ENCODE results near the gene THBS4.

The THBS4 gene

DNA sequence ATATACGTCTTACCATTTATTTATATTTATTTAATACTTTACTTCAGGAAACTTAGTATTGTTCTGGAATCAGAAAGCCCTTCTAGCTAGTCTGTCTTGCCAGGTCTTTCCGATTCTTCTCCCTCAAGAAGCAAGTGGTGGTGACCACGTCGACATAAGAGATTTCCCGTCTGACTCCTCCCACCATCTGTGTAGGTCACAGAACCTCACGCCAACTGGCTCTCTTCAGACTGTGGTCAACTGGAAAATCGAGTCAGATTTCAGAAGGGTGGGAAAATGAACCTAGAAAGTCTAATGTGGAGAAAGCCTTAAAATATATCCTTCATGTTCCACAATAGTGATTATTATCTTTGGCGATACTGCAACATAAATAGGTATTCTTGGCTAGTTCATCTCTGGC is 17.3 kb downstream of the THBS4 start:
- TF ChIP-seq SP1 (IDR thresholded peaks at IDR 0.05) (no peak), ZNF384 (IDR thresholded peaks at IDR 0.05) (no peak), BHLHE40 (IDR thresholded peaks at IDR 0.05; ENCODE audit: borderline replicate concordance) (no peak), ARNT (IDR thresholded peaks at IDR 0.05) (no peak), LEF1 (IDR thresholded peaks at IDR 0.05; ENCODE audit: borderline replicate concordance) (no peak), FOXM1 (IDR thresholded peaks at IDR 0.05; ENCODE audit: borderline replicate concordance) (no peak), ELF4 (IDR thresholded peaks at IDR 0.05) (no peak), FOXK2 (IDR thresholded peaks at IDR 0.05) (no peak), FOXA1 (IDR thresholded peaks at IDR 0.05) (no peak), TARDBP (IDR thresholded peaks at IDR 0.05) (no peak), NFRKB (IDR thresholded peaks at IDR 0.05) (no peak), SUZ12 (IDR thresholded peaks at IDR 0.05) (no peak), CTBP1 (IDR thresholded peaks at IDR 0.05; ENCODE audit: borderline replicate concordance) (no peak), HDGF (IDR thresholded peaks at IDR 0.05; ENCODE audit: borderline replicate concordance) (no peak), L3MBTL2 (conservative IDR thresholded peaks at IDR 0.05) (no peak)
- TF ChIP-seq, protein P1, sequence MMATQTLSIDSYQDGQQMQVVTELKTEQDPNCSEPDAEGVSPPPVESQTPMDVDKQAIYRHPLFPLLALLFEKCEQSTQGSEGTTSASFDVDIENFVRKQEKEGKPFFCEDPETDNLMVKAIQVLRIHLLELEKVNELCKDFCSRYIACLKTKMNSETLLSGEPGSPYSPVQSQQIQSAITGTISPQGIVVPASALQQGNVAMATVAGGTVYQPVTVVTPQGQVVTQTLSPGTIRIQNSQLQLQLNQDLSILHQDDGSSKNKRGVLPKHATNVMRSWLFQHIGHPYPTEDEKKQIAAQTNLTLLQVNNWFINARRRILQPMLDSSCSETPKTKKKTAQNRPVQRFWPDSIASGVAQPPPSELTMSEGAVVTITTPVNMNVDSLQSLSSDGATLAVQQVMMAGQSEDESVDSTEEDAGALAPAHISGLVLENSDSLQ (IDR thresholded peaks at IDR 0.05), result no peak
- CTCF ChIA-PET, result no interaction called here
- POLR2A ChIA-PET, result no interaction called here

DNA sequence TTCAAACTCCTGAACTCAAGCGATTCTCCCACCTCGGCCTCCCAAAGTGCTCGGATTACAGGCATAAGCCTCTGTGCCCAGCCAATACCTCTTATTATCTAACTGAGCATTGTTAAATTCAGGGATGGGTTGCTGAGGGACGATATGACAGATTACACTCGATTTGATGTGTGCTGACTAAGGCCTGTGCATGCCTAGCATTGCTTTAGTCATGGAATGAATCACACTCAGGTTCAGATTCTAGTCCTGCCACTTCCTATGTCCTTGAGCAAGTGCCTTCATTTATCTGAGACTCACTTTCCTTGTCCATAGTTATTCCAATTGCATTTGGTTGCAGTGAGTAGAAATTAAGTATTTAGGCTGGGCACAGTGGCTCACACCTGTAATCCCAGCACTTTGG is 19.5 kb downstream of the THBS4 start:
- ChIA-PET CTCF (interaction anchor here (0.6 kb wide), 1 partner anchor 14 kb away, joined by 5 read pairs; no protein-coding TSS in a partner anchor), POLR2A (no interaction called here)
- TF ChIP-seq FOXM1 (IDR thresholded peaks at IDR 0.05; ENCODE audit: borderline replicate concordance) (no peak), FOXA1 (IDR thresholded peaks at IDR 0.05) (no peak), CTBP1 (IDR thresholded peaks at IDR 0.05; ENCODE audit: borderline replicate concordance) (no peak), L3MBTL2 (conservative IDR thresholded peaks at IDR 0.05) (no peak), FOXK2 (IDR thresholded peaks at IDR 0.05) (no peak), BHLHE40 (IDR thresholded peaks at IDR 0.05; ENCODE audit: borderline replicate concordance) (no peak), ELF4 (IDR thresholded peaks at IDR 0.05) (no peak), ZNF384 (IDR thresholded peaks at IDR 0.05) (no peak), SP1 (IDR thresholded peaks at IDR 0.05) (no peak)
- no peak for DNase-seq (ENCODE audit: extremely low spot score)

More for the DNA sequence above, 17.3 kb downstream of the THBS4 start:
- no peak for DNase-seq (ENCODE audit: extremely low spot score)

DNA sequence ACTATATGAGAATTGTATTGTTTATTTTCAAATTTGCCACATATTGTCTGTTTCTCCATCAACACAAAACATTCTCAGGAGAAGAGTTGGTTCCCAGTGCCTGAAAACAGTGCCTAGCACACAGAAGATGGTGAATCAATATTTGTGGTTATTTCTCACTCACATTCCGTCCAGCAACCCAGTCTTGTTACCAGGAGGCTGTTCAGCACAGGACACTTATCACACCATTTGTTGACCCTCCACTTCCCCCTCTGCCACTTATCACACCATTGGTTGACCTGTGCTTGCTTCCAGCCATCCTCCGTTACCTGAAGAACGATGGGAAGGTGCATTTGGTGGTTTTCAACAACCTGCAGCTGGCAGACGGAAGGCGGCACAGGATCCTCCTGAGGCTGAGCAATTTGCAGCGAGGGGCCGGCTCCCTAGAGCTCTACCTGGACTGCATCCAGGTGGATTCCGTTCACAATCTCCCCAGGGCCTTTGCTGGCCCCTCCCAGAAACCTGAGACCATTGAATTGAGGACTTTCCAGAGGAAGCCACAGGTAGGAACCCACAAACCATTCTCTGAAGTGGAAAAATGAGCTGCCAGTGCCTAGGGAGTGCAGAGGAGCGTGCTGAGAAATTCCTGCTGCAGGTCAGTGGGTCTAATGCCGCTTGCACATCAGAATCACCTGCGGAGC is 20.5 kb downstream of the THBS4 start:
- no peak for TF ChIP-seq SUZ12 (IDR thresholded peaks at IDR 0.05)
- no peak for TF ChIP-seq NFRKB (IDR thresholded peaks at IDR 0.05)
- no peak for TF ChIP-seq ELF4 (IDR thresholded peaks at IDR 0.05)
- no peak for TF ChIP-seq HDGF (IDR thresholded peaks at IDR 0.05; ENCODE audit: borderline replicate concordance)
- TF ChIP-seq ARNT (IDR thresholded peaks at IDR 0.05), result no peak
- no peak for TF ChIP-seq L3MBTL2 (conservative IDR thresholded peaks at IDR 0.05)
- TF ChIP-seq FOXM1 (IDR thresholded peaks at IDR 0.05; ENCODE audit: borderline replicate concordance), result no peak
- TF ChIP-seq, protein P1 (IDR thresholded peaks at IDR 0.05), result no peak
- no peak for TF ChIP-seq BHLHE40 (IDR thresholded peaks at IDR 0.05; ENCODE audit: borderline replicate concordance)
- TF ChIP-seq LEF1 (IDR thresholded peaks at IDR 0.05; ENCODE audit: borderline replicate concordance), result no peak
- TF ChIP-seq SP1 (IDR thresholded peaks at IDR 0.05), result no peak
- TF ChIP-seq TARDBP (IDR thresholded peaks at IDR 0.05), result no peak
- no peak for TF ChIP-seq FOXK2 (IDR thresholded peaks at IDR 0.05)
- no peak for TF ChIP-seq FOXA1 (IDR thresholded peaks at IDR 0.05)
- TF ChIP-seq ZNF384 (IDR thresholded peaks at IDR 0.05), result no peak
- no peak for TF ChIP-seq CTBP1 (IDR thresholded peaks at IDR 0.05; ENCODE audit: borderline replicate concordance)
- CTCF ChIA-PET, result no interaction called here
- DNase-seq (ENCODE audit: extremely low spot score), result no peak
- POLR2A ChIA-PET, result no interaction called here

DNA sequence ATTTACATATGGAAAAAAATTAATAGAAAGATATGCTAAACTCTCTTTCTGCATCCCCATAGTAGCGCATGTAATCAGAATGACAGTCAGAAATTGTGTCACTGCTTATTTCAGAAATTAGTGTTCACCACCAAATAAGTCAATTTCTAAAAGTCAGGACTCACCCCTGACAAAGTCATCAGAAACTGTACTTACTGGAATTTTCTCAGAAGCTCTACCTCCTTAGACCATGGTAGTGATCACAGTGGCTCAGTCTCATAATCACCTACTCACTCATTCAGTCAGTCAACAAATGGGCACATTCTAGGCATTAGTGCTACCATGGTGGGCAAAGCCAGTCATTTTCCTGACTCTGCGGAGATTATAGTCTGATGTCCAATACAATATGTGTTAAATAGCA is 22.0 kb downstream of the THBS4 start:
- ChIA-PET POLR2A (no interaction called here), CTCF (no interaction called here)
- no peak for DNase-seq (ENCODE audit: extremely low spot score)
- TF ChIP-seq TARDBP (IDR thresholded peaks at IDR 0.05) (no peak), SUZ12 (IDR thresholded peaks at IDR 0.05) (no peak), HDGF (IDR thresholded peaks at IDR 0.05; ENCODE audit: borderline replicate concordance) (no peak), FOXM1 (IDR thresholded peaks at IDR 0.05; ENCODE audit: borderline replicate concordance) (no peak), SP1 (IDR thresholded peaks at IDR 0.05) (no peak), CTBP1 (IDR thresholded peaks at IDR 0.05; ENCODE audit: borderline replicate concordance) (no peak), BHLHE40 (IDR thresholded peaks at IDR 0.05; ENCODE audit: borderline replicate concordance) (no peak), ELF4 (IDR thresholded peaks at IDR 0.05) (no peak), ARNT (IDR thresholded peaks at IDR 0.05) (no peak), LEF1 (IDR thresholded peaks at IDR 0.05; ENCODE audit: borderline replicate concordance) (no peak), FOXK2 (IDR thresholded peaks at IDR 0.05) (no peak), FOXA1 (IDR thresholded peaks at IDR 0.05) (no peak), L3MBTL2 (conservative IDR thresholded peaks at IDR 0.05) (no peak), NFRKB (IDR thresholded peaks at IDR 0.05) (no peak)
- TF ChIP-seq, protein P1 (IDR thresholded peaks at IDR 0.05), result no peak

DNA sequence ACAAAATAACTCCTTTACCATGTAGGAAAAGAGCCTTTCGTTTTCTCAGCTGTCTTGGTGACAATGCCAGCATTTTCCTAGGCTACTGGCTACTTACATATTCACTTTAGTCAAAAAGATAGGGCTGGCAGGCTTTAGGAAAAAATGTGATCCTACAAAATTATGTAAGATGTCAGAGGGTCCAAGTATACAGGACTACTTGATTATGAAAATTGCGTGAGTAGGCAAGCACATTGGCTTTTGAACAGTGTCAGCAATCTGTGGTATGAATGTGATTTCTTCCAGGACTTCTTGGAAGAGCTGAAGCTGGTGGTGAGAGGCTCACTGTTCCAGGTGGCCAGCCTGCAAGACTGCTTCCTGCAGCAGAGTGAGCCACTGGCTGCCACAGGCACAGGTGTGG is 22.8 kb downstream of the THBS4 start:
- POLR2A ChIA-PET, result no interaction called here
- TF ChIP-seq, protein P1 (IDR thresholded peaks at IDR 0.05), result no peak
- TF ChIP-seq ARNT (IDR thresholded peaks at IDR 0.05) (no peak), TARDBP (IDR thresholded peaks at IDR 0.05) (no peak), CTBP1 (IDR thresholded peaks at IDR 0.05; ENCODE audit: borderline replicate concordance) (no peak), NFRKB (IDR thresholded peaks at IDR 0.05) (no peak), BHLHE40 (IDR thresholded peaks at IDR 0.05; ENCODE audit: borderline replicate concordance) (no peak), SUZ12 (IDR thresholded peaks at IDR 0.05) (no peak), SP1 (IDR thresholded peaks at IDR 0.05) (no peak), FOXK2 (IDR thresholded peaks at IDR 0.05) (no peak), FOXM1 (IDR thresholded peaks at IDR 0.05; ENCODE audit: borderline replicate concordance) (no peak), ELF4 (IDR thresholded peaks at IDR 0.05) (no peak), ZNF384 (IDR thresholded peaks at IDR 0.05) (no peak), L3MBTL2 (conservative IDR thresholded peaks at IDR 0.05) (no peak), FOXA1 (IDR thresholded peaks at IDR 0.05) (no peak)
- CTCF ChIA-PET, result no interaction called here
- DNase-seq (ENCODE audit: extremely low spot score), result no peak

Data from HEK293T (cell line).